Prostate gland (tissue), 2 donors: ENCODE results near the gene ULK2. TPM values are rescaled to one million over a fixed set of nuclear protein-coding genes. Genes with fewer than 3 reads are reported as not detected.

Experiments
- DNase-seq: peaks from one replicate; pipeline ENCODE4 v3.0.0-alpha.2; 2019; ENCODE audit warnings: low spot score
- H3K27ac ChIP-seq, 2 donors: fragments of 200-600 bp; sonication (generic); 2 replicates each; pipeline ENCODE4 v1.5.1; 2017 to 2019
- H3K27me3 ChIP-seq: fragments of 200-600 bp; sonication (generic); replicated peaks from 2 replicates; pipeline ENCODE4 v1.5.1; 2019; ENCODE audit not compliant: insufficient read depth
- H3K36me3 ChIP-seq, 2 donors: fragments of 200-600 bp; sonication (generic); 1 replicate in 1 of 2; 2 replicates in 1 of 2; pipeline versions ENCODE4 v1.5.1 to v1.8.1; 2017 to 2019
- H3K4me1 ChIP-seq: fragments of 200-600 bp; sonication (generic); replicated peaks from 2 replicates; pipeline ENCODE4 v1.5.1; 2019
- H3K4me3 ChIP-seq, 2 donors: fragments of 200-600 bp; sonication (generic); 2 replicates each; pipeline ENCODE4 v1.5.1; 2017 to 2019
- H3K9me3 ChIP-seq: fragments of 200-600 bp; sonication (generic); 2 replicates; pipeline ENCODE4 v1.5.1; 2017
- POLR2A ChIP-seq: fragments of 450-650 bp; IDR thresholded peaks from one replicate; pipeline ENCODE4 v1.6.1; 2016; ENCODE audit warnings: antibody characterized with exemption, mild to moderate bottlenecking
- POLR2AphosphoS5 ChIP-seq: sonication (generic); formaldehyde crosslinking; IDR thresholded peaks from one replicate; pipeline ENCODE4 v1.6.1; 2017; ENCODE audit warnings: antibody characterized with exemption
- WGBS: methylation state at CpG from one replicate; pipeline ENCODE4 v1.1.5; 2018; 5-methylcytosine and 5-hydroxymethylcytosine counted together
- intact Hi-C: fragments of 100-400 bp; cut with DNase I; formaldehyde crosslinking; loops from one replicate; pipeline ENCODE4 v1.14.2; 2022
- total RNA-seq, 2 donors: library from RNA; depleted of rRNA; stranded (reverse); fragments of >200 nt; gene quantifications; one replicate each; pipeline ENCODE4 v1.1.0, GENCODE V29; 2016
- TF ChIP-seq, protein P1 (sequence below), 4 experiments: fragments of 200-600 bp in 2 of 4; fragments of 450-650 bp in 2 of 4; sonication (generic) in 2 of 4; IDR thresholded peaks; 1 replicate in 3 of 4; 2 replicates in 1 of 4; pipeline ENCODE4 v1.5.1; 2016 to 2019; ENCODE audit warnings: antibody characterized with exemption in 4 of 4, mild to moderate bottlenecking in 2 of 4, moderate library complexity in 2 of 4

ULK2 gene
- total RNA-seq, 2 donors from 2014 or later, result 15.9 to 44.4 TPM

GRCh38 chr17:19736071-19736470, 131.7 kb downstream of the ULK2 start:
- TF ChIP-seq, protein P1, sequence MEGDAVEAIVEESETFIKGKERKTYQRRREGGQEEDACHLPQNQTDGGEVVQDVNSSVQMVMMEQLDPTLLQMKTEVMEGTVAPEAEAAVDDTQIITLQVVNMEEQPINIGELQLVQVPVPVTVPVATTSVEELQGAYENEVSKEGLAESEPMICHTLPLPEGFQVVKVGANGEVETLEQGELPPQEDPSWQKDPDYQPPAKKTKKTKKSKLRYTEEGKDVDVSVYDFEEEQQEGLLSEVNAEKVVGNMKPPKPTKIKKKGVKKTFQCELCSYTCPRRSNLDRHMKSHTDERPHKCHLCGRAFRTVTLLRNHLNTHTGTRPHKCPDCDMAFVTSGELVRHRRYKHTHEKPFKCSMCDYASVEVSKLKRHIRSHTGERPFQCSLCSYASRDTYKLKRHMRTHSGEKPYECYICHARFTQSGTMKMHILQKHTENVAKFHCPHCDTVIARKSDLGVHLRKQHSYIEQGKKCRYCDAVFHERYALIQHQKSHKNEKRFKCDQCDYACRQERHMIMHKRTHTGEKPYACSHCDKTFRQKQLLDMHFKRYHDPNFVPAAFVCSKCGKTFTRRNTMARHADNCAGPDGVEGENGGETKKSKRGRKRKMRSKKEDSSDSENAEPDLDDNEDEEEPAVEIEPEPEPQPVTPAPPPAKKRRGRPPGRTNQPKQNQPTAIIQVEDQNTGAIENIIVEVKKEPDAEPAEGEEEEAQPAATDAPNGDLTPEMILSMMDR (IDR thresholded peaks at IDR 0.05), result no peak
- TF ChIP-seq POLR2AphosphoS5, result no peak
- no peak for TF ChIP-seq POLR2A
- Histone ChIP-seq H3K27me3 (no peaks in the 10 kb centered on the region), H3K9me3 (no peaks in the 10 kb centered on the region), H3K4me3 (no peak overlapping the region), H3K36me3 (no peaks in the 10 kb centered on the region), H3K4me1 (no peaks in the 10 kb centered on the region), H3K27ac (no peak overlapping the region)
- intact Hi-C loops, result no loop called here
- 78% methylated on average over 11 of the region's 11 CpGs for WGBS
- no peak for DNase-seq

GRCh38 chr17:19733953-19734526, 133.7 kb downstream of the ULK2 start:
- TF ChIP-seq POLR2AphosphoS5, result no peak
- TF ChIP-seq, protein P1 (IDR thresholded peaks at IDR 0.05), result no peak
- no peak for TF ChIP-seq POLR2A
- intact Hi-C loops, result no loop called here
- Histone ChIP-seq H3K4me1 (no peaks in the 10 kb centered on the region), H3K9me3 (no peaks in the 10 kb centered on the region), H3K27ac (no peak overlapping the region), H3K4me3 (no peak overlapping the region), H3K27me3 (no peaks in the 10 kb centered on the region), H3K36me3 (no peaks in the 10 kb centered on the region)
- no peak for DNase-seq
- WGBS, result 66% methylated on average over 11 of the region's 11 CpGs

DNA sequence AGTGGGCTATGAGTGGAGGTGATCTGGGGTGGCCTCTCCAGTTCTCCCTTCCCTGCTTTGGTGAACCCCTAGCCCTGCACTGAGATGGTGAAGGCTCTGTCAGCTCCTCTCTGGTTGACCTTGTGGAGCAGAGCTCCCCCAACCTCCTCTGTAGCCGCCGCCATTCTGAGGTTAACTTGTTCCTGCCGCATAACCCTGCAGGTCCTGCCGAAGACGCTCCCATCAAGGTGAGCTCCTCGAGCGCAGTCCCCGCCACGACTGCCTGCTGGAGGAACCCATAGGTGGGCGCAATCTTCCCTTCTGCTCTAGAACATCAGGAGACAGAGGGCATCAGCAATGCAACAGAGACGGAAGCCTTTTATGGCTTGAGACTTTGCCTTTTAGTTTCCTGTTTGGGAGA, 136.1 kb downstream of the ULK2 start:
- H3K4me1 ChIP-seq, result no peaks in the 10 kb centered on the region
- H3K36me3 ChIP-seq, result no peaks in the 10 kb centered on the region
- 98% methylated on average over 11 of the region's 11 CpGs for WGBS
- H3K4me3 ChIP-seq, result no peak overlapping the region
- intact Hi-C loops, result no loop called here
- H3K9me3 ChIP-seq, result no peaks in the 10 kb centered on the region
- DNase-seq, result no peak
- H3K27me3 ChIP-seq, result no peaks in the 10 kb centered on the region
- TF ChIP-seq, protein P1 (IDR thresholded peaks at IDR 0.05), result no peak
- TF ChIP-seq POLR2AphosphoS5 (no peak), POLR2A (no peak)
- no peak overlapping the region for H3K27ac ChIP-seq

DNA sequence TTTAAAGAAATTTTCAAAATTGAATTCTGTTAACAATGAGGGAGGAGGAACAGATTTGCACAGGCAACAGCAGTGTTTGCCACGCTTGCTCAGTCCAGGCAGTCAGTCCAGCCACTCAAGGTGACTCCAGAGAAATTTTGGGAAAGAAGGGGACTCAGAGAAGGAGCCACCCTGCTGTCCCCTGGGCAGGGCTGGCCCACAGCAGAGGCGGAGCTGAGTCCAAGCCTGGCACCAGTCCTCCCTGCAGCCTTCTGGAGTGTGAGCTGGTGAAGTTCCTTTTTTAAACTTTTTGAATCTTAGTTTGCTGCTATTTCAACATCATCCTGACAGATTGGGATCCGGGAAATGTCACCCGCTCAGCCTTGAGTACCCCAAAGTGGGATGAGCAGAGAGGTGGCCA, 136.9 kb downstream of the ULK2 start:
- Histone ChIP-seq H3K27ac (no peak overlapping the region), H3K4me1 (no peaks in the 10 kb centered on the region), H3K36me3 (no peaks in the 10 kb centered on the region), H3K27me3 (no peaks in the 10 kb centered on the region), H3K9me3 (no peaks in the 10 kb centered on the region), H3K4me3 (no peak overlapping the region)
- intact Hi-C loops, result no loop called here
- no peak for DNase-seq
- WGBS, result 90% methylated on average over 4 of the region's 4 CpGs
- no peak for TF ChIP-seq POLR2A

- no peaks in the 10 kb centered on the region for H3K36me3 ChIP-seq
- no peak overlapping the region for H3K27ac ChIP-seq
- 96% methylated on average over 6 of the region's 6 CpGs for WGBS
- no peaks in the 10 kb centered on the region for H3K27me3 ChIP-seq
- intact Hi-C loops, result loop anchor here (5.0 kb wide), 1 partner anchor 83 kb away; the partner anchor contains the start of gene ALDH3A2
- TF ChIP-seq POLR2A, result no peak
- TF ChIP-seq, protein P1 (IDR thresholded peaks at IDR 0.05), result no peak
- H3K9me3 ChIP-seq, result no peaks in the 10 kb centered on the region
- H3K4me3 ChIP-seq, result no peak overlapping the region
- no peaks in the 10 kb centered on the region for H3K4me1 ChIP-seq
- no peak for DNase-seq
Observed at GRCh38 chr17:19729900-19730299, 137.8 kb downstream of the ULK2 start.
